ENCODE data around the gene CFAP46. TPM values are rescaled to one million over a fixed set of nuclear protein-coding genes. Genes with fewer than 3 reads are reported as not detected.
"Not testable (repeated sequence)": the region's sequence is repeated elsewhere in the genome, so short reads cannot be mapped to it uniquely, and the experiment has no call there.

The CFAP46 gene
- total and polyA plus RNA-seq, 12 donors, result 0.36 to 1.9 (median 1.1) TPM

DNA sequence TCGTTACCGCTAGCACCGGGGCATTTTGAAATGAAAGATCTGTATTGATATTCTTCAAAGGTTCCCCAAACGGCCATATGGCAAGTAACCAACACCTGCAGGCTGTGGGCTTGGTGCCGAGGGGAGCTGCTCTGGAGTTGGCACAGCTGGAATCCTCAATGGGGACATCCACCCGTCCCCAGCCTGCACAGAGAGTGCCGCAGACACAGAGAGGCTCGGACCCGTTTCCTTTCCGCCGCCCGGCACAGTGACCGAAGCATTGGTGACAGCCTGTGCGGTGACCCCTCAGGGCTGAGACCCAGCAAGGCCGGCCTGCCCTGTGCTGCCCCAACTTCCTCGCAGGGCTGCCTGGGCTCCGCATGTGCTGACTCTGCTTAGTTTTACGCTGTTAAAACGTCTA, 4.5 kb downstream of the CFAP46 start:
- Histone ChIP-seq H3K9me3 (no peaks in the 10 kb centered on the region), H3K27me3 (peaks cover 0 to 45% (median 37%) of the 10 kb centered on the region in 7 donors), H3K4me1 (peaks cover under 1 to 12% (median 11%) of the 10 kb centered on the region in 9 donors), H3K36me3 (no peaks in the 10 kb centered on the region), H3K27ac (no peak overlapping the region), H3K4me3 (no peak overlapping the region)
- DNase-seq (no peak), ATAC-seq (no peak)
- WGBS, 2 donors, result 83 to 85% methylated on average over 19 of the region's 19 CpGs
- intact Hi-C loops (cut with DNase I), result loop anchor here in 3 of 10 donors (5.0 to 10.0 kb wide), 2 partner anchors 184 to 187 kb away; no protein-coding TSS in a partner anchor
- TF ChIP-seq, protein P1, sequence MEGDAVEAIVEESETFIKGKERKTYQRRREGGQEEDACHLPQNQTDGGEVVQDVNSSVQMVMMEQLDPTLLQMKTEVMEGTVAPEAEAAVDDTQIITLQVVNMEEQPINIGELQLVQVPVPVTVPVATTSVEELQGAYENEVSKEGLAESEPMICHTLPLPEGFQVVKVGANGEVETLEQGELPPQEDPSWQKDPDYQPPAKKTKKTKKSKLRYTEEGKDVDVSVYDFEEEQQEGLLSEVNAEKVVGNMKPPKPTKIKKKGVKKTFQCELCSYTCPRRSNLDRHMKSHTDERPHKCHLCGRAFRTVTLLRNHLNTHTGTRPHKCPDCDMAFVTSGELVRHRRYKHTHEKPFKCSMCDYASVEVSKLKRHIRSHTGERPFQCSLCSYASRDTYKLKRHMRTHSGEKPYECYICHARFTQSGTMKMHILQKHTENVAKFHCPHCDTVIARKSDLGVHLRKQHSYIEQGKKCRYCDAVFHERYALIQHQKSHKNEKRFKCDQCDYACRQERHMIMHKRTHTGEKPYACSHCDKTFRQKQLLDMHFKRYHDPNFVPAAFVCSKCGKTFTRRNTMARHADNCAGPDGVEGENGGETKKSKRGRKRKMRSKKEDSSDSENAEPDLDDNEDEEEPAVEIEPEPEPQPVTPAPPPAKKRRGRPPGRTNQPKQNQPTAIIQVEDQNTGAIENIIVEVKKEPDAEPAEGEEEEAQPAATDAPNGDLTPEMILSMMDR (IDR thresholded peaks at IDR 0.05), result no peak

DNA sequence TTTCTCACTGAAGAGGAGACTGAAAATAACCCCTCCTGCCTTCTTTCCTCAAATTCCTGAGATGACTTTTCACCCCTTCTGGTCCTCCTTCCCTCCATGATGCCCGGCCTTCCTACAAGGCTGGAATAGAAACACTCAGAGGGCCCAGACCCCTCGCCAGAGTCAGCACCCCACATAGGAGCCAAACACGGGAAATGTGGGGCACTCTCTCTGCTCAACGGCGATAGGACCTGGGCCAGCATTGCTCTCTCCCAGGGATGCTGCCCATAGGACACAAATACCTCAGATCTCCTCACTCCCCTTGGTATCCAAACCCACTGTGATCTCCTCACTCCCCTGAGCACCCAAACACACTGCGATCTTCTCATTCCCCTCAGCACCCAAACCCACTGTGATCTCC, 7.4 kb downstream of the CFAP46 start:
- TF ChIP-seq, protein P1 (IDR thresholded peaks at IDR 0.05), result no peak
- Histone ChIP-seq H3K9me3 (no peaks in the 10 kb centered on the region), H3K36me3 (no peaks in the 10 kb centered on the region), H3K27me3 (peaks cover 0 to 18% (median 14%) of the 10 kb centered on the region in 7 donors), H3K4me3 (no peak overlapping the region), H3K27ac (no peak overlapping the region), H3K4me1 (no peaks in the 10 kb centered on the region)
- no peak for DNase-seq
- 80 to 82% methylated on average over 6 of the region's 6 CpGs for WGBS, 2 donors
- intact Hi-C loops (cut with DNase I), result loop anchor here in 3 of 10 donors (5.0 to 10.0 kb wide), 2 partner anchors 187 to 190 kb away; no protein-coding TSS in a partner anchor
- ATAC-seq, result no peak

DNA sequence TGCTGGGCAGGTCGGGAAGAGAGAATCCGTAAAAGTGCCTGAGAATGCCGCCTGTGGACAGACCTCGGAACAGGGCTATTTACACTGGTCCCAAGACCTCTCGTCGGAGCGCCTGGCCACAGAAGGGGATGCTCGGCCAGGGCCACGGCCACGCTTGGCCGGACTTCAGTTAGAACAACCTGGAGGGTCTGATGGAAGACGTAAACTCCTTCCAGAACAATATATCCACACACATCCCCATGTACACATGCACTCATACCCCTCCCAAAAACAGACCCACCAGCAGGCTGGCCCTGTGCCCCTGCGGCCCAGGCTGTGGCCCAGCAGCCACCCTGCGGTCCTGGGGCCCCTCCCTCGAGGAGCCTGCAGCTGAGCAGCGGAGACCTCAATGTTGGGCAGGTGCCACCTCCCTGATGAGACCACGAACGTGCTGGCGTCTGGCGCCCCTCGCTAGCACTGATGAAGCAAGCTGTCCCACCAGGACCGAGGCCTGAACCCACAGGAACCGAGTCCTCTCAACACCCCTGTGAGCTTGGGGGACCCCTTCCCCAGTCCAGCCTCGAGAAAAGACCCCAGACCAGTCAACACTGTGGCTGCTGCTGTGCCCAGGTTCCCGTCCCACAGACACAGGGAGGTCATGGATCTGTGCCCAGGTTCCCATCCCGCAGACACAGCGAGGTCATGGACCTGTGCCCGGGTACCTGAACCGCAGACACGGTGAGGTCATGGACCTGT, 8.9 kb downstream of the CFAP46 start:
- TF ChIP-seq, protein P1 (IDR thresholded peaks at IDR 0.05), result no peak
- H3K4me3 ChIP-seq, result no peak overlapping the region
- ATAC-seq, result peak in 1 of 8 donors; percentile 22
- no peaks in the 10 kb centered on the region for H3K9me3 ChIP-seq
- DNase-seq, result no peak
- intact Hi-C loops (cut with DNase I), result loop anchor here in 2 of 10 donors (10.0 kb wide), 1 partner anchor 191 kb away; no protein-coding TSS in a partner anchor
- H3K36me3 ChIP-seq, result no peaks in the 10 kb centered on the region
- H3K4me1 ChIP-seq, result no peaks in the 10 kb centered on the region
- no peak overlapping the region for H3K27ac ChIP-seq
- WGBS, 2 donors, result 90 to 93% methylated on average over 30 of the region's 30 CpGs
- peaks cover 0 to 6% (median 2%) of the 10 kb centered on the region in 7 donors for H3K27me3 ChIP-seq

DNA sequence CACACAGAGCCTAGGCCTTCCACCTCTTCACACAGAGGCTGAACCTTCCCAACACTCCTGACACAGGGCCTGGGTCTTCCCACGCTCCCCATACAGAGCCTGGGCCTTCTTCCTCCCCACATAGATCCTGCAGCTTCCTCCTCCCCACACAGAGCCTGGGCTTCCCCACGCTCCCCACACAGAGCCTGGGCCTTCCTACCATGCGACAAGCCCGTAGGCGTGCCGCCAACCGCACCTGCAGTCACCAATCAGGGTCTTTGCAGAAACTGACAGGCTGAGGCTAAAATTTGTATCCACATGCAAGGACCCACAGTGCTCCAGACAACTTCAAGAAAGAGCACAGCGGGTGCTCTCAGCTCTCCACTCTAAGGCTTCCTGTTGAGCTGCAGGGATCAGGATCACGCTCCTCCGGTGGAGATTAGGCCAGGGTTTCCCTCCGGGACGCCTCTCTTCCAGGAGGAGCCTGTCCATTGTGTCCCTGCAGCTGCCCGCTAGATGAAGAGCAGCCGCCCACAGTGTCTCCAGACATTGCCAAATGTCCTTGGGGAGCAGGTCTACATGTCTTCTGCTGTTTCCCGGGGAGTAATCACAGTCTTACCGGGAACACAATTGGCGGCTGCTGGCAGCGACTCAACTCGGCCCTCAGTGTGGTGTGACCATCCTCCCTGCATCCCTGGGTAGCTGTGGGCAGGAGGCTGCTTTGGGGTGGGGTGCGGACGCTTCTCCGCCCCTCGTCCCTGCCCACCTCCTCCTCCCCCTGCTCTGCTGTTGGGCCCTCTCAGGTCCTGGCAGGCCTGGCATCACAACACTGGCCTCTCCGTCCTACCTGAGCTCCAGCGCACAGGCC, 9.7 kb downstream of the CFAP46 start:
- H3K36me3 ChIP-seq, result no peaks in the 10 kb centered on the region
- peaks cover 0 to under 1% (median 0%) of the 10 kb centered on the region in 7 donors for H3K27me3 ChIP-seq
- no peaks in the 10 kb centered on the region for H3K9me3 ChIP-seq
- ATAC-seq (peak in 1 of 8 donors; percentile 13), DNase-seq (no peak)
- WGBS, 2 donors, result 82 to 89% methylated on average over 25 of the region's 25 CpGs
- H3K4me1 ChIP-seq, result no peaks in the 10 kb centered on the region
- H3K27ac ChIP-seq, result no peak overlapping the region
- intact Hi-C loops (cut with DNase I), result loop anchor here in 2 of 10 donors (10.0 kb wide), 1 partner anchor 192 kb away; no protein-coding TSS in a partner anchor
- TF ChIP-seq, protein P1 (IDR thresholded peaks at IDR 0.05), result no peak
- H3K4me3 ChIP-seq, result no peak overlapping the region

DNA sequence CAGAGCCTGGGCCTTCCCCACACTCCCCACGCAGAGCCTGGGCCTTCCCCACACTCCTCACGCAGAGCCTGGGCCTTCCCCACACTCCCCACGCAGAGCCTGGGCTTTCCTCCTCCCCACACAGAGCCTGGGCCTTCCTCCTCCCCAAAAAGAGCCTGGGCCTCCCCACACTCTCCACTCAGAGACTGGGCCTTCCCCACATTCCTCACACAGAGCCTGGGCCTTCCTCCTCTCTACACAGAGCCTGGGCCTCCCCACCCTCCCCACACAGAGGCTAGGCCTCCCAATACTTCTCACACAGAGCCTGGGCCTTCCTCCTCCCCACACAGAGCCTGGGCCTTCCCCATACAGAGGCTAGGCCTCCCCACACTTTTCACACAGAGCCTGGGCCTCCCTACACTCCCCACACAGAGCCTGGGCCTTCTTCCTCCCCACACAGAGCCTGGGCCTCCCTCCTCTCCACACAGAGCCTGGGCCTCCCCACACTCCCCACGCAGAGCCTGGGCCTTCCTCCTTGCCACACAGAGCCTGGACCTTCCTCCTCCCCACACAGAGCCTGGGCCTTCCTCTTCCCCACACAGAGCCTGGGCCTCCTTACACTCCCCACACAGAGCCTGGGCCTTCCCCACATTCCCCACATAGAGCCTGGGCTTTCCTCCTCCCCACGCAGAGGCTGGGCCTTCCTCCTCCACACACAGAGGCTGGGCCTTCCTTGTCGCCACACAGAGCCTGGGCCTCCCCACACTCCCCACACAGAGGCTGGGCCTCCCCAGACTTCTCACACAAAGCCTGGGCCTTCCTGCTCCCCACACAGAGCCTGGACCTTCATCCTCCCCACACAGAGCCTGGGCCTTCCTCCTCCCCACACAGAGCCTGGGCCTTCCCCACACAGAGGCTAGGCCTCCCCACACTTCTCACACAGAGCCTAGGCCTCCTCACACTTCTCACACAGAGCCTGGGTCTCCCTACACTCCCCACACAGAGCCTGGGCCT, 10.8 kb downstream of the CFAP46 start:
- intact Hi-C loops (cut with DNase I), result loop anchor here in 2 of 10 donors (10.0 kb wide), 1 partner anchor 193 kb away; no protein-coding TSS in a partner anchor
- not testable (repeated sequence) for H3K9me3 ChIP-seq, ATAC-seq, H3K4me3 ChIP-seq, H3K27ac ChIP-seq, H3K36me3 ChIP-seq, H3K27me3 ChIP-seq, DNase-seq, H3K4me1 ChIP-seq
- 86 to 88% methylated on average over 6 of the region's 6 CpGs for WGBS, 2 donors

DNA sequence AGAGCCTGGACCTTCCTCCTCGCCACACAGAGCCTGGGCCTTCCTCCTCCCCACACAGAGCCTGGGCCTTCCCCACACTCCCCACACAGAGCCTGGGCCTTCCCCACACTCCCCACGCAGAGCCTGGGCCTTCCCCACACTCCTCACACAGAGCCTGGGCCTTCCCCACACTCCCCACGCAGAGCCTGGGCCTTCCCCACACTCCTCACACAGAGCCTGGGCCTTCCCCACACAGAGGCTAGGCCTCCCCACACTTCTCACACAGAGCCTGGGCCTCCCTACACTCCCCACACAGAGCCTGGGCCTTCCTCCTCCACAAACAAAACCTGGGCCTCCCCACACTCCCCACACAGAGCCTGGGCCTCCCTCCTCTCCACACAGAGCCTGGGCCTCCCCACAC, 11.7 kb downstream of the CFAP46 start:
- intact Hi-C loops (cut with DNase I), result loop anchor here in 2 of 10 donors (10.0 kb wide), 1 partner anchor 194 kb away; no protein-coding TSS in a partner anchor
- not testable (repeated sequence) for H3K4me3 ChIP-seq, DNase-seq, H3K27me3 ChIP-seq, H3K36me3 ChIP-seq, H3K4me1 ChIP-seq, H3K27ac ChIP-seq, ATAC-seq, H3K9me3 ChIP-seq
- 79 to 80% methylated on average over 1 to 2 of the region's 3 CpGs for WGBS, 2 donors
